Effector CD8-positive, alpha-beta T cell (primary cell): ENCODE measurements around the gene LMBRD2.

Source experiments
- DNase-seq: peaks from one replicate; lab custom pipeline; 2025; lab: John Stamatoyannopoulos, UW

Gene LMBRD2

GRCh38 chr5:36108758-36109460 is 42.8 kb downstream of the LMBRD2 start:
- DNase-seq, result no peak

- DNase-seq, result no peak
Observed at GRCh38 chr5:36105819-36106218, 45.9 kb downstream of the LMBRD2 start.

- DNase-seq, result no peak
Observed at GRCh38 chr5:36099748-36100147, 51.9 kb downstream of the LMBRD2 start.

GRCh38 chr5:36096486-36096885 is 55.2 kb downstream of the LMBRD2 start:
- DNase-seq, result no peak

GRCh38 chr5:36089989-36090388 is 61.7 kb downstream of the LMBRD2 start:
- DNase-seq, result no peak

- no peak for DNase-seq
Observed at GRCh38 chr5:36079200-36079781, 72.4 kb downstream of the LMBRD2 start.

GRCh38 chr5:36078430-36078829 is 73.3 kb downstream of the LMBRD2 start:
- DNase-seq, result no peak

- no peak for DNase-seq
Observed at GRCh38 chr5:36073595-36074216, 78.0 kb downstream of the LMBRD2 start.

GRCh38 chr5:36070687-36071571 is 80.8 kb downstream of the LMBRD2 start:
- no peak for DNase-seq

- no peak for DNase-seq
Observed at GRCh38 chr5:36068751-36069281, 82.9 kb downstream of the LMBRD2 start.

- no peak for DNase-seq
Observed at GRCh38 chr5:36066540-36067210, 85.0 kb downstream of the LMBRD2 start, which contains the start of gene UGT3A2. Gene UGT3A2 (minus strand): TSS chr5:36066882. CDS start chr5:36066789, 93 bp downstream.

GRCh38 chr5:36066001-36066539 is 85.6 kb downstream of the LMBRD2 start:
- no peak for DNase-seq

GRCh38 chr5:36060420-36060887 is 91.2 kb downstream of the LMBRD2 start:
- no peak for DNase-seq

GRCh38 chr5:36059571-36060419 is 91.9 kb downstream of the LMBRD2 start:
- no peak for DNase-seq

- DNase-seq, result no peak
Observed at GRCh38 chr5:36058776-36059175, 92.9 kb downstream of the LMBRD2 start.

- DNase-seq, result no peak
Observed at GRCh38 chr5:36057386-36057785, 94.3 kb downstream of the LMBRD2 start.

GRCh38 chr5:36056422-36056821 is 95.3 kb downstream of the LMBRD2 start:
- no peak for DNase-seq

- DNase-seq, result no peak
Observed at GRCh38 chr5:36055984-36056383, 95.7 kb downstream of the LMBRD2 start.

GRCh38 chr5:36054647-36055046 is 97.0 kb downstream of the LMBRD2 start:
- no peak for DNase-seq

- DNase-seq, result no peak
Observed at GRCh38 chr5:36052538-36052937, 99.1 kb downstream of the LMBRD2 start.
